GM19193 (cell line): ENCODE measurements around the gene SLC6A6.

ENCODE experiments used
- POLR2A ChIP-seq: IDR thresholded peaks from 4 replicates; pipeline ENCODE4 v1.6.1; 2011; ENCODE audit not compliant: insufficient read depth, insufficient read length; ENCODE audit errors: extremely low read depth

The SLC6A6 gene

GRCh38 chr3:14510838-14511622 is 108.6 kb downstream of the SLC6A6 start:
- no peak for TF ChIP-seq POLR2A

GRCh38 chr3:14511623-14512280 is 109.3 kb downstream of the SLC6A6 start:
- TF ChIP-seq POLR2A, result no peak

- no peak for TF ChIP-seq POLR2A
These were observed 110.0 kb downstream of the SLC6A6 start for GRCh38 chr3:14512281-14512941.

GRCh38 chr3:14512942-14513327 is 110.5 kb downstream of the SLC6A6 start:
- no peak for TF ChIP-seq POLR2A

GRCh38 chr3:14513566-14514322 is 111.3 kb downstream of the SLC6A6 start:
- TF ChIP-seq POLR2A, result no peak

- no peak for TF ChIP-seq POLR2A
These were observed 111.9 kb downstream of the SLC6A6 start for GRCh38 chr3:14514323-14514720.

- no peak for TF ChIP-seq POLR2A
These were observed 114.4 kb downstream of the SLC6A6 start for GRCh38 chr3:14516738-14517345.

- no peak for TF ChIP-seq POLR2A
These were observed 115.4 kb downstream of the SLC6A6 start for GRCh38 chr3:14517601-14518431.

GRCh38 chr3:14518432-14518802 is 116.0 kb downstream of the SLC6A6 start:
- TF ChIP-seq POLR2A, result no peak

GRCh38 chr3:14518893-14519292 is 116.5 kb downstream of the SLC6A6 start:
- TF ChIP-seq POLR2A, result no peak

- no peak for TF ChIP-seq POLR2A
These were observed 117.0 kb downstream of the SLC6A6 start for GRCh38 chr3:14519406-14519805.

GRCh38 chr3:14520149-14520548 is 117.7 kb downstream of the SLC6A6 start:
- TF ChIP-seq POLR2A, result no peak

- no peak for TF ChIP-seq POLR2A
These were observed 118.6 kb downstream of the SLC6A6 start for GRCh38 chr3:14520967-14521366.

- TF ChIP-seq POLR2A, result no peak
These were observed 119.2 kb downstream of the SLC6A6 start for GRCh38 chr3:14521611-14522010.
